ENCODE results near the gene MSRB1. TPM values are rescaled to one million over a fixed set of nuclear protein-coding genes. Genes with fewer than 3 reads are reported as not detected.
A peak's percentile ranks its signal among the peaks of the same experiment; 100 is the strongest.
"Not testable (repeated sequence)": the region's sequence is repeated elsewhere in the genome, so short reads cannot be mapped to it uniquely, and the experiment has no call there.

MSRB1 gene
- polyA plus RNA-seq, 2 donors, result 25.9 to 52.7 TPM

DNA sequence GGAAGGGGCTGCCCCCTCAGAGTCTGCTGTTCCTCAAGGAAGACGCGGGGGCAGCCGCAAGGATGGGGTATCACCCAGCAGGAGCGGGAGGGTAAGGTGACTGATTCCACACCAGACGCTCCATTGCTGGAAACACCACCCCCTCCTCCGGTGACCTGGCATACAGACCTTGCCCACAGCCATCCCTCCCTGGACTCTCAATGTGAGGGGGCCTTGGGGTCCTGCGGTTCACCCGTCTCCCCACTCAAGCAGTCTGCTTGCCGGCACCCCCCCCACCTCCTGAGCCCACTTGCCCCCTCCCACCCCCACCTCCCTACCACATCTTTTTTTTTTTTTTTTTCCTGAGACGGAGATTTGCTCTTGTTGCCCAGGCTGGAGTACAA is 12.7 kb downstream of the MSRB1 start:
- Histone ChIP-seq H3K9me3 (ENCODE audit: control insufficient read depth in 2 of 2, insufficient read depth in 1 of 2, low read depth in 1 of 2, low read length in 1 of 2) (no peaks in the 10 kb centered on the region), H3K27ac (ENCODE audit: low read depth in 2 of 2, low read length in 1 of 2) (no peak overlapping the region), H3K4me1 (ENCODE audit: control insufficient read depth in 2 of 2, insufficient read depth in 2 of 2, low read length in 1 of 2) (peaks cover 0 to 8% of the 10 kb centered on the region in 2 donors), H3K4me3 (ENCODE audit: low read depth in 1 of 2, low read length in 2 of 2) (no peak overlapping the region), H3K36me3 (ENCODE audit: control insufficient read depth in 2 of 2, insufficient read depth in 2 of 2, low read length in 1 of 2) (no peaks in the 10 kb centered on the region), H3K27me3 (ENCODE audit: control insufficient read depth in 1 of 2, insufficient read depth in 2 of 2, low read length in 2 of 2) (no peaks in the 10 kb centered on the region)
- 62 to 63% methylated on average over 10 of the region's 10 CpGs for WGBS, 2 donors

DNA sequence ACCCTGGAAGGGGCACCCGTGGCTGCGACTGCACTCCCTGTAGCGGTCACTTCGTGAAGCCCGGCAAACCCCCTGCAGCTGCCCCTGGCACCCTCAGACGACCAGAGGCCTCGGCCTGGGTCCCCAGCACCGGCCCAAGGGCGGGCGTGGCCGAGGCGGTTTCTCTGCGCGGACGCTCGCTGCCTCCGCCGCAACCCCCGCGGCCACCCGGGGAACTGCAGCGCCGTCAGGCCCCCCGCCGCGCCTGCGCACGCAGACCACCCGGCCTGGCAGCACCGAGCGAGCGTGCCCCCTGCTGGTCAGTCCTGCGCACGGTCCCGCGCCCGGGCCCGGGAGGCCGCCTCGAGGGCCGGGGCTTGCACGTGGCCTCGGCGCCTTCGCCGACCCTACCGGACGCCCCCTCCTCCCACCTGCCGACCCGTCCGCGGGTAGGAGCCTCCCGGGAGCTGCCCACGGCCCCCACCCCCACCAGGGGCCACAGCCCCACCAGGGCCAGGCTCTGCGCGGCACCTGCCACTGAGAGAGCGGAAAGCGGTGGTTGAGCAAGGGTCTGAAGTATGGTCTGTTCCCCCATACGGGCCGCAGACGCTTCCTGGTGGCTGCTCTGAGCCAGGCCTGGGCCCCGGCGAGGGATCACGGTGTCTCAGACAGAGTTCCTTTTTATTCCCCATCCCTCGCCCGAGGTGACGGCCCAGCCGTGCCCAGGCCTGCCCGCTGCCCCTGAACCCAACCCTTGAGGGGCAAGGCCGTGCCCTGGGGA is 13.2 kb downstream of the MSRB1 start:
- Histone ChIP-seq H3K27ac (ENCODE audit: low read depth in 2 of 2, low read length in 1 of 2) (peak overlapping the region; percentile 47 to 48), H3K36me3 (ENCODE audit: control insufficient read depth in 2 of 2, insufficient read depth in 2 of 2, low read length in 1 of 2) (no peaks in the 10 kb centered on the region), H3K27me3 (ENCODE audit: control insufficient read depth in 1 of 2, insufficient read depth in 2 of 2, low read length in 2 of 2) (no peaks in the 10 kb centered on the region)

GRCh38 chr16:1929105-1929504 is 13.9 kb downstream of the MSRB1 start:
- 11 to 18% methylated on average over 8 to 11 of the region's 11 CpGs for WGBS, 2 donors
- Histone ChIP-seq H3K9me3 (ENCODE audit: control insufficient read depth in 2 of 2, insufficient read depth in 1 of 2, low read depth in 1 of 2, low read length in 1 of 2) (no peaks in the 10 kb centered on the region), H3K36me3 (ENCODE audit: control insufficient read depth in 2 of 2, insufficient read depth in 2 of 2, low read length in 1 of 2) (no peaks in the 10 kb centered on the region), H3K27ac (ENCODE audit: low read depth in 2 of 2, low read length in 1 of 2) (peak overlapping the region; percentile 47 to 48), H3K27me3 (ENCODE audit: control insufficient read depth in 1 of 2, insufficient read depth in 2 of 2, low read length in 2 of 2) (no peaks in the 10 kb centered on the region), H3K4me3 (ENCODE audit: low read depth in 1 of 2, low read length in 2 of 2) (peak overlapping the region; percentile 52 to 54), H3K4me1 (ENCODE audit: control insufficient read depth in 2 of 2, insufficient read depth in 2 of 2, low read length in 1 of 2) (peaks cover 0 to 8% of the 10 kb centered on the region in 2 donors)

More for the DNA sequence above, 13.2 kb downstream of the MSRB1 start:
- 9 to 11% methylated on average over 64 to 70 of the region's 70 CpGs for WGBS, 2 donors
- H3K9me3 ChIP-seq (ENCODE audit: control insufficient read depth in 2 of 2, insufficient read depth in 1 of 2, low read depth in 1 of 2, low read length in 1 of 2), result no peaks in the 10 kb centered on the region
- peaks cover 0 to 8% of the 10 kb centered on the region in 2 donors for H3K4me1 ChIP-seq (ENCODE audit: control insufficient read depth in 2 of 2, insufficient read depth in 2 of 2, low read length in 1 of 2)
- peak overlapping the region; percentile 52 to 54 for H3K4me3 ChIP-seq (ENCODE audit: low read depth in 1 of 2, low read length in 2 of 2)

- Histone ChIP-seq H3K27ac (ENCODE audit: low read depth in 2 of 2, low read length in 1 of 2) (no peak overlapping the region), H3K4me1 (ENCODE audit: control insufficient read depth in 2 of 2, insufficient read depth in 2 of 2, low read length in 1 of 2) (peaks cover 3 to 14% of the 10 kb centered on the region in 2 donors), H3K9me3 (ENCODE audit: control insufficient read depth in 2 of 2, insufficient read depth in 1 of 2, low read depth in 1 of 2, low read length in 1 of 2) (no peaks in the 10 kb centered on the region), H3K27me3 (ENCODE audit: control insufficient read depth in 1 of 2, insufficient read depth in 2 of 2, low read length in 2 of 2) (no peaks in the 10 kb centered on the region), H3K4me3 (ENCODE audit: low read depth in 1 of 2, low read length in 2 of 2) (no peak overlapping the region), H3K36me3 (ENCODE audit: control insufficient read depth in 2 of 2, insufficient read depth in 2 of 2, low read length in 1 of 2) (no peaks in the 10 kb centered on the region)
- 60 to 79% methylated on average over 10 to 11 of the region's 11 CpGs for WGBS, 2 donors
Observed at GRCh38 chr16:1926271-1926670, 16.7 kb downstream of the MSRB1 start.

- H3K9me3 ChIP-seq (ENCODE audit: control insufficient read depth in 2 of 2, insufficient read depth in 1 of 2, low read depth in 1 of 2, low read length in 1 of 2), result peaks cover 0 to 2% of the 10 kb centered on the region in 2 donors
- H3K4me1 ChIP-seq (ENCODE audit: control insufficient read depth in 2 of 2, insufficient read depth in 2 of 2, low read length in 1 of 2), result peaks cover 7 to 11% of the 10 kb centered on the region in 2 donors
- H3K27me3 ChIP-seq (ENCODE audit: control insufficient read depth in 1 of 2, insufficient read depth in 2 of 2, low read length in 2 of 2), result peaks cover 0 to 10% of the 10 kb centered on the region in 2 donors
- H3K27ac ChIP-seq (ENCODE audit: low read depth in 2 of 2, low read length in 1 of 2), result no peak overlapping the region
- 63 to 70% methylated on average over 5 of the region's 5 CpGs for WGBS, 2 donors
- no peak overlapping the region for H3K4me3 ChIP-seq (ENCODE audit: low read depth in 1 of 2, low read length in 2 of 2)
- no peaks in the 10 kb centered on the region for H3K36me3 ChIP-seq (ENCODE audit: control insufficient read depth in 2 of 2, insufficient read depth in 2 of 2, low read length in 1 of 2)
Observed at GRCh38 chr16:1924095-1924494, 18.9 kb downstream of the MSRB1 start.

DNA sequence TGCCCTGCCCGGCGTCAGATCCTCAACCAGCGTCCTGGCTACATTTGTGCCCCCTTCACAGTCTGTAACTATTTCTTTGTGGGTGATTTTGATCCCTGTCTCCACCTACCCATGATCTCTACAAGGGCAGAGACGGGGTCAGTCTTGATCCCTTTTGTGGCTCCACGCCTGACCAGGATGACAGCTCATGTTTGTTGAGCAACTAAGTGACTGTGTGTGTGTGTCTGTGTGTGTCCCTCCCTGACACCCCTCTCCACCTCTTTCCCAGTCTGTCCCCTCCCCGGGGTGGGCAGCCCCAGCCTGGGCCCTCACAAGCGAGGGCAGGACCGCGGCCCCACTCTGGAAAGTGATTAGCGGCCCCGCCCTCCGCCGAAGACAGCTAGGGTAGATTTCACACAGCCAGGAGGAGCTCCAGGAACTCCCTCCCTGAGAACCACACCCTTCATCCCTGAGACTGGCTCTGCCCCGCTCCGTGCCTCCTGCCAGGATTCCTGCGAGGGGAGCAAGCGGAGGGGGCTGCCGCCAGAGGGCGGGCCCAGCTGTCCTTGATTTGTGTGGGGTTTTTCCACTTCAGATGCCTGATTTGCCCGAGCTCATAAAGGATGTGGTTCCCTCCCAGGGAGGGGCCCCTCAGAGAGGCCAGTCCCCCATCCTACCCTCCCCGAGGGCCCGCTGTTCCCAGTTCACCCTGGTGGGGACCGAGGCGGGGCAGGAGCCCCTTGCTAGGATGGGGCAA is 19.5 kb downstream of the MSRB1 start:
- peak overlapping the region in 1 of 2 donors; percentile 0 for H3K27ac ChIP-seq (ENCODE audit: low read depth in 2 of 2, low read length in 1 of 2)
- H3K9me3 ChIP-seq (ENCODE audit: control insufficient read depth in 2 of 2, insufficient read depth in 1 of 2, low read depth in 1 of 2, low read length in 1 of 2), result peaks cover 0 to 2% of the 10 kb centered on the region in 2 donors
- H3K4me3 ChIP-seq (ENCODE audit: low read depth in 1 of 2, low read length in 2 of 2), result no peak overlapping the region
- peaks cover 0 to 10% of the 10 kb centered on the region in 2 donors for H3K27me3 ChIP-seq (ENCODE audit: control insufficient read depth in 1 of 2, insufficient read depth in 2 of 2, low read length in 2 of 2)
- H3K4me1 ChIP-seq (ENCODE audit: control insufficient read depth in 2 of 2, insufficient read depth in 2 of 2, low read length in 1 of 2), result peaks cover 10 to 14% of the 10 kb centered on the region in 2 donors
- no peaks in the 10 kb centered on the region for H3K36me3 ChIP-seq (ENCODE audit: control insufficient read depth in 2 of 2, insufficient read depth in 2 of 2, low read length in 1 of 2)
- 14 to 17% methylated on average over 24 of the region's 24 CpGs for WGBS, 2 donors

- no peaks in the 10 kb centered on the region for H3K36me3 ChIP-seq (ENCODE audit: control insufficient read depth in 2 of 2, insufficient read depth in 2 of 2, low read length in 1 of 2)
- 83% methylated on average over 8 of the region's 8 CpGs for WGBS, 2 donors
- H3K9me3 ChIP-seq (ENCODE audit: control insufficient read depth in 2 of 2, insufficient read depth in 1 of 2, low read depth in 1 of 2, low read length in 1 of 2), result peaks cover 0 to 2% of the 10 kb centered on the region in 2 donors
- H3K4me1 ChIP-seq (ENCODE audit: control insufficient read depth in 2 of 2, insufficient read depth in 2 of 2, low read length in 1 of 2), result peaks cover 14% of the 10 kb centered on the region in 2 donors
- H3K27ac ChIP-seq (ENCODE audit: low read depth in 2 of 2, low read length in 1 of 2), result no peak overlapping the region
- no peak overlapping the region for H3K4me3 ChIP-seq (ENCODE audit: low read depth in 1 of 2, low read length in 2 of 2)
- peaks cover 0 to 17% of the 10 kb centered on the region in 2 donors for H3K27me3 ChIP-seq (ENCODE audit: control insufficient read depth in 1 of 2, insufficient read depth in 2 of 2, low read length in 2 of 2)
Observed at GRCh38 chr16:1922357-1922756, 20.6 kb downstream of the MSRB1 start.

DNA sequence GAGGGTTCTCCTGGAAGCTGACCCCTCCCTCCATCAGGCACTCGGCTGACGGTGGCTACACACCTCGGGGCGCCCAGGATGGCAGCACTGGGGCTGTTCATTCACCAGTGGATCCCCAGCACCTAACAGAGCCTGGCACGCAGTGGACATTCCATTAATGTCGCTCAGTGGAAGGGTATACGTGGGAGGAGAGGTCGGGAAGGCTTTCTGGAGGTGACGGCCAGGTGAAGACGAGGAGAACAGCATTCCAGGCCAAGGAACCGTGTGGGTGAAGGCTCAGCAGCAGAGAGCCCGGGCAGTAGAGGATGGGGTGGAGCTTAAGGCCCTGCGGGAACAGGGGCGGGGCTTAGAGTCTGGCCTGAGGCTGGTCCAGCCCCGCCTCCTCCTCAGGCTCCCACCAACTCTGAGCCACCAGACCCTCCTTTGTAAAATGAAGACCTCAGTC is 22.2 kb downstream of the MSRB1 start:
- WGBS, 2 donors, result 20 to 25% methylated on average over 15 of the region's 15 CpGs
- peaks cover 0 to 17% of the 10 kb centered on the region in 2 donors for H3K27me3 ChIP-seq (ENCODE audit: control insufficient read depth in 1 of 2, insufficient read depth in 2 of 2, low read length in 2 of 2)
- peaks cover 0 to 2% of the 10 kb centered on the region in 2 donors for H3K9me3 ChIP-seq (ENCODE audit: control insufficient read depth in 2 of 2, insufficient read depth in 1 of 2, low read depth in 1 of 2, low read length in 1 of 2)
- no peaks in the 10 kb centered on the region for H3K36me3 ChIP-seq (ENCODE audit: control insufficient read depth in 2 of 2, insufficient read depth in 2 of 2, low read length in 1 of 2)
- no peak overlapping the region for H3K27ac ChIP-seq (ENCODE audit: low read depth in 2 of 2, low read length in 1 of 2)
- peaks cover 17 to 23% of the 10 kb centered on the region in 2 donors for H3K4me1 ChIP-seq (ENCODE audit: control insufficient read depth in 2 of 2, insufficient read depth in 2 of 2, low read length in 1 of 2)
- no peak overlapping the region for H3K4me3 ChIP-seq (ENCODE audit: low read depth in 1 of 2, low read length in 2 of 2)

DNA sequence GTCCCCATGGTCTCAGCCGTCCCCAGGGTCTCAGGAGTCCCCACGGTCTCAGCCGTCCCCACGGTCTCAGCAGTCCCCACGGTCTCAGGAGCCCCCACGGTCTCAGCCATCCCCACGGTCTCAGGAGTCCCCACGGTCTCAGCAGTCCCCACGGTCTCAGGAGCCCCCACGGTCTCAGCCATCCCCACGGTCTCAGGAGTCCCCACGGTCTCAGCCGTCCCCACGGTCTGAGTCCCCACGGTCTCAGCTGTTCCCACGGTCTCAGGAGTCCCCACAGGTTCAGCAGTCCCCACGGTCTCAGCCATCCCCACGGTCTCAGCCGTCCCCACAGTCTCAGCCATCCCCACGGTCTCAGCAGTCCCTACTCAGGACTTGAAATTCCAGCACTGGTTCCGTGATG is 22.9 kb downstream of the MSRB1 start:
- peaks cover 0 to 17% of the 10 kb centered on the region in 2 donors for H3K27me3 ChIP-seq (ENCODE audit: control insufficient read depth in 1 of 2, insufficient read depth in 2 of 2, low read length in 2 of 2)
- H3K4me1 ChIP-seq (ENCODE audit: control insufficient read depth in 2 of 2, insufficient read depth in 2 of 2, low read length in 1 of 2), result peaks cover 17 to 23% of the 10 kb centered on the region in 2 donors
- H3K9me3 ChIP-seq (ENCODE audit: control insufficient read depth in 2 of 2, insufficient read depth in 1 of 2, low read depth in 1 of 2, low read length in 1 of 2); H3K4me3 ChIP-seq (ENCODE audit: low read depth in 1 of 2, low read length in 2 of 2); H3K36me3 ChIP-seq (ENCODE audit: control insufficient read depth in 2 of 2, insufficient read depth in 2 of 2, low read length in 1 of 2); H3K27ac ChIP-seq (ENCODE audit: low read depth in 2 of 2, low read length in 1 of 2): not testable (repeated sequence)
- WGBS, 2 donors, result 69 to 73% methylated on average over 21 of the region's 21 CpGs

Measured in esophagus (tissue), 2 donors.